Heart left ventricle (tissue), 16 donors: ENCODE results near the gene VSTM2L. TPM values are rescaled to one million over a fixed set of nuclear protein-coding genes. Genes with fewer than 3 reads are reported as not detected.
"Not testable (repeated sequence)": the region's sequence is repeated elsewhere in the genome, so short reads cannot be mapped to it uniquely, and the experiment has no call there.

Experiments
- ATAC-seq, 4 donors: fragments of 200-7000 bp; cut with Tn5 transposase; one replicate each; pipeline ENCODE4 v1.9.1; 2020 to 2022; ENCODE audit warnings: moderate library complexity in 4 of 4, mild to moderate bottlenecking in 3 of 4, moderate number of reproducible peaks in 1 of 4
- DNase-seq, 5 donors: peaks; one replicate each; pipeline ENCODE4 v3.0.0-alpha.2; 2020
- H3K27ac ChIP-seq, 12 donors: fragments of 200-600 bp; sonication (generic) in 4 of 12; one replicate each; pipeline versions ENCODE4 v1.5.0 to v1.8.0; 2016 to 2022; ENCODE audit warnings: mild to moderate bottlenecking in 2 of 12
- H3K27me3 ChIP-seq, 9 donors: fragments of 200-600 bp; sonication (generic) in 2 of 9; one replicate each; pipeline versions ENCODE4 v1.5.1 to v1.8.0; 2016 to 2022; ENCODE audit warnings: mild to moderate bottlenecking in 3 of 9
- H3K36me3 ChIP-seq, 9 donors: fragments of 200-600 bp; sonication (generic) in 2 of 9; one replicate each; pipeline versions ENCODE4 v1.5.0 to v1.8.0; 2018 to 2022; ENCODE audit warnings: mild to moderate bottlenecking in 2 of 9
- H3K4me1 ChIP-seq, 12 donors: fragments of 200-600 bp; sonication (generic) in 4 of 12; one replicate each; pipeline versions ENCODE4 v1.5.0 to v1.8.0; 2016 to 2022; ENCODE audit warnings: mild to moderate bottlenecking in 3 of 12
- H3K4me3 ChIP-seq, 12 donors: fragments of 200-600 bp; sonication (generic) in 4 of 12; one replicate each; pipeline versions ENCODE4 v1.5.0 to v1.8.0; 2017 to 2022; ENCODE audit warnings: mild to moderate bottlenecking in 9 of 12, moderate library complexity in 4 of 12
- H3K9me3 ChIP-seq, 12 donors: fragments of 200-600 bp; sonication (generic) in 4 of 12; one replicate each; pipeline versions ENCODE4 v1.5.0 to v1.8.0; 2016 to 2022; ENCODE audit warnings: mild to moderate bottlenecking in 1 of 12
- CTCF ChIP-seq, 12 donors: fragments of 200-600 bp; sonication (generic) in 4 of 12; IDR thresholded peaks; one replicate each; pipeline versions ENCODE4 v1.5.0 to v1.8.0; 2018 to 2022; ENCODE audit warnings: antibody characterized with exemption in 12 of 12, mild to moderate bottlenecking in 5 of 12
- POLR2A ChIP-seq, 2 donors: fragments of 450-650 bp; IDR thresholded peaks; one replicate each; pipeline ENCODE4 v1.6.1; 2017; ENCODE audit warnings: antibody characterized with exemption in 2 of 2, mild to moderate bottlenecking in 2 of 2, moderate library complexity in 2 of 2
- WGBS, 4 donors: extraction: QIAGEN DNeasy Blood & Tissue Kit in 2 of 4; methylation state at CpG; one replicate each; pipeline versions ENCODE4 v1.1.5 to v1.1.7; 2013 to 2018; 5-methylcytosine and 5-hydroxymethylcytosine counted together
- intact Hi-C, 10 donors: fragments of 100-400 bp; cut with DNase I; formaldehyde crosslinking; loops; one replicate each; pipeline versions ENCODE4 v1.11.1 to v1.14.2; 2022
- long read RNA-seq, 3 donors: library from polyadenylated mRNA; unstranded; transcript quantifications; one replicate each; pipeline ENCODE4 v2.0.0, GENCODE V29; 2020 to 2021
- polyA plus RNA-seq, 2 donors: library from polyadenylated mRNA; stranded (reverse); fragments of 200-250 nt; gene quantifications; one replicate each; pipeline ENCODE4 v1.2.3, GENCODE V29; 2013
- total RNA-seq, 9 donors: library from RNA; depleted of rRNA in 2 of 9; stranded (reverse); fragments of >200 nt in 2 of 9; fragmentation: NEBNext Ultra II Directional in 3 of 9; extraction: Animal tissue kit (Norgen Biotek cat#: 25700) in 3 of 9; gene quantifications; one replicate each; pipeline versions ENCODE4 v1.1.0 to v1.2.4, GENCODE V29; 2016 to 2023
- donor health status: ischemic (EF 13 %, LVEDD 7.1; RV severe dilation, severe dysfunction).
- donor health status: healthy with polysubstance abuse.
- donor health status: DM: no; HTN: yes; CAD: no.
- donor health status: DM: no; HTN: no; CAD: no.
- donor health status: ischemic (EF 25% LVEDD 6.9; RV normal size, moderate dysfunction).
- donor health status: ischemic (EF 25% LVEDD 5.7; RV mildly dilated, moderate dysfunction).
- donor health status: healthy.
- donor health status: DM: yes; HTN: yes; CAD: no.
- donor health status: ischemic (EF 35%, LVEDD 5.7; RV mildly dilated, moderate dysfunction).
- donor health status: nonischemic (EF 11% LVEDD 7.7; RV severe dilation, severe dysfunction).
- donor health status: DM: yes; HTN: yes; CAD: no.
- donor health status: PGD.
- donor health status: ischemic (EF 29% LVEDD 5.4; RV normal size, mild dysfunction).
- donor health status: nonischemic (EF 23%, LVEDD 6.1; RV moderate dilation, normal function).

Gene VSTM2L
- total RNA-seq (10 to 100 TPM in 5 of 9 donors, 1 to 10 TPM in 4; 3.7 to 49.5 (median 17.4) TPM), polyA plus RNA-seq (10 to 100 TPM; 10.7 to 28.1 TPM)
- long read RNA-seq, donor 1, partial matches to known transcripts: 9 of 13 reads
- long read RNA-seq, donor 1, other reads (novel, unspliced or antisense): 0 of 13 reads
- long read RNA-seq, donor 2, partial matches to known transcripts: 23 of 28 reads
- long read RNA-seq, donor 2, other reads (novel, unspliced or antisense): 2 of 28 reads
- long read RNA-seq, donor 3, transcript VSTM2L-202 (4 exons, 1,959 nt): major isoform, 15 of 50 reads
- long read RNA-seq, donor 3, transcript VSTM2L-203 (3 exons, 656 nt): minor isoform, 13 of 50 reads
- long read RNA-seq, donor 3, partial matches to known transcripts: 20 of 50 reads
- long read RNA-seq, donor 3, other reads (novel, unspliced or antisense): 1 of 50 reads

GRCh38 chr20:37902504-37903313, at the start of gene VSTM2L:
Gene VSTM2L (plus strand): TSS chr20:37903127. CDS start chr20:37903351, 224 bp downstream.
- intact Hi-C loops: loop anchor here in 5 of 10 donors (5.0 to 10.0 kb wide), 4 partner anchors 90 to 322 kb away; no protein-coding TSS in a partner anchor
- H3K27ac ChIP-seq: peak within 1 kb of the TSS in 2 of 12 donors; percentile 20 to 50
- H3K4me1 ChIP-seq: peaks cover 0 to 17% (median 5%) of the 10 kb centered on the region in 12 donors
- H3K4me3 ChIP-seq: peak within 1 kb of the TSS; percentile 23 to 54 (median 46)
- TF ChIP-seq CTCF (IDR thresholded peaks at IDR 0.05) (no peak), POLR2A (IDR thresholded peaks at IDR 0.05) (no peak)
- peaks cover 17 to 72% (median 30%) of the 10 kb centered on the region in 9 donors for H3K27me3 ChIP-seq
- H3K36me3 ChIP-seq: no peaks in the 10 kb centered on the region
- no peaks in the 10 kb centered on the region for H3K9me3 ChIP-seq
- ATAC-seq (peak in 3 of 4 donors; percentile 14 to 53 (median 48)), DNase-seq (peak in 1 of 5 donors; percentile 48)
- 5 to 26% (median 7%) methylated on average over 12 to 71 of the region's 71 CpGs for WGBS, 4 donors

GRCh38 chr20:37853823-37854375, 49.0 kb upstream of the VSTM2L start:
- H3K27me3 ChIP-seq: no peaks in the 10 kb centered on the region
- H3K9me3 ChIP-seq: no peaks in the 10 kb centered on the region
- 96 to 98% (median 97%) methylated on average over 2 of the region's 2 CpGs for WGBS, 4 donors
- no peak overlapping the region for H3K4me3 ChIP-seq
- peaks cover 0 to 18% (median 2%) of the 10 kb centered on the region in 12 donors for H3K4me1 ChIP-seq
- TF ChIP-seq POLR2A (IDR thresholded peaks at IDR 0.05) (no peak), CTCF (IDR thresholded peaks at IDR 0.05) (no peak)
- no peak for DNase-seq
- H3K27ac ChIP-seq: no peak overlapping the region
- H3K36me3 ChIP-seq: peaks cover 0 to 61% (median 27%) of the 10 kb centered on the region in 9 donors
- intact Hi-C loops: no loop called here
- ATAC-seq: no peak

- ATAC-seq, intact Hi-C loops: not testable (repeated sequence)
These were observed 46.9 kb upstream of the VSTM2L start for GRCh38 chr20:37856034-37856433.

GRCh38 chr20:37856932-37857660, 45.8 kb upstream of the VSTM2L start:
- WGBS, 4 donors: 58 to 62% (median 60%) methylated on average over 10 of the region's 10 CpGs

More at GRCh38 chr20:37856034-37856433, 46.9 kb upstream of the VSTM2L start:
- Histone ChIP-seq H3K36me3 (peaks cover 0 to 57% (median 35%) of the 10 kb centered on the region in 9 donors), H3K4me1 (peaks cover 0 to 11% (median 0%) of the 10 kb centered on the region in 12 donors)
- H3K27me3 ChIP-seq, DNase-seq, H3K4me3 ChIP-seq, H3K27ac ChIP-seq, H3K9me3 ChIP-seq: not testable (repeated sequence)
- WGBS, 4 donors: 93 to 98% (median 97%) methylated on average over 5 of the region's 5 CpGs

More at GRCh38 chr20:37856932-37857660, 45.8 kb upstream of the VSTM2L start:
- peak overlapping the region in 3 of 12 donors; percentile 19 to 41 (median 31) for H3K27ac ChIP-seq
- peaks cover 0 to 11% (median 0%) of the 10 kb centered on the region in 12 donors for H3K4me1 ChIP-seq
- intact Hi-C loops: no loop called here
- TF ChIP-seq POLR2A (IDR thresholded peaks at IDR 0.05) (no peak), CTCF (IDR thresholded peaks at IDR 0.05) (no peak)
- H3K36me3 ChIP-seq: peaks cover 0 to 58% (median 41%) of the 10 kb centered on the region in 9 donors
- DNase-seq (no peak), ATAC-seq (peak in 2 of 4 donors; percentile 47 to 51)
- H3K9me3 ChIP-seq: no peaks in the 10 kb centered on the region
- no peak overlapping the region for H3K4me3 ChIP-seq
- no peaks in the 10 kb centered on the region for H3K27me3 ChIP-seq
